ENCODE results near the gene ELOVL5. TPM values are rescaled to one million over a fixed set of nuclear protein-coding genes. Genes with fewer than 3 reads are reported as not detected.
"Not testable (repeated sequence)": the region's sequence is repeated elsewhere in the genome, so short reads cannot be mapped to it uniquely, and the experiment has no call there.

ELOVL5 gene
- total RNA-seq, 4 donors from 2014 or later = 125 to 251 (median 186) TPM

- no peak for TF ChIP-seq CTCF (IDR thresholded peaks at IDR 0.05)
- ATAC-seq (ENCODE audit: low FRiP score) (no peak), DNase-seq (ENCODE audit: low spot score) (no peak)
Observed at GRCh38 chr6:53349209-53349693, 501 bp upstream of the ELOVL5 start.

- TF ChIP-seq CTCF (IDR thresholded peaks at IDR 0.05) = no peak
- no peak for DNase-seq (ENCODE audit: low spot score)
- peak; percentile 72 for ATAC-seq (ENCODE audit: low FRiP score)
Observed at GRCh38 chr6:53347921-53348370, 804 bp downstream of the ELOVL5 start.

- DNase-seq (ENCODE audit: low spot score) = no peak
- ATAC-seq (ENCODE audit: low FRiP score) = no peak
- no peak for TF ChIP-seq CTCF (IDR thresholded peaks at IDR 0.05)
Observed at GRCh38 chr6:53347250-53347920, 1.4 kb downstream of the ELOVL5 start.

GRCh38 chr6:53346049-53346448 lies 2.7 kb downstream of the ELOVL5 start:
- not testable (repeated sequence) for ATAC-seq (ENCODE audit: low FRiP score)

GRCh38 chr6:53344969-53345368 lies 3.8 kb downstream of the ELOVL5 start:
- no peak for TF ChIP-seq CTCF (IDR thresholded peaks at IDR 0.05)
- ATAC-seq (ENCODE audit: low FRiP score) (no peak), DNase-seq (ENCODE audit: low spot score) (no peak)

More at GRCh38 chr6:53346049-53346448, 2.7 kb downstream of the ELOVL5 start:
- not testable (repeated sequence) for DNase-seq (ENCODE audit: low spot score)

GRCh38 chr6:53343092-53343491 lies 5.7 kb downstream of the ELOVL5 start:
- ATAC-seq (ENCODE audit: low FRiP score) (no peak), DNase-seq (ENCODE audit: low spot score) (no peak)
- TF ChIP-seq CTCF (IDR thresholded peaks at IDR 0.05) = no peak

- DNase-seq (ENCODE audit: low spot score) = no peak
- ATAC-seq (ENCODE audit: low FRiP score) = no peak
- no peak for TF ChIP-seq CTCF (IDR thresholded peaks at IDR 0.05)
Observed at GRCh38 chr6:53342217-53342616, 6.5 kb downstream of the ELOVL5 start.

Measured in omental fat pad (tissue), 4 donors.